Astrocyte (in vitro differentiated cells and primary cell): ENCODE measurements around the gene WDPCP. TPM values are rescaled to one million over a fixed set of nuclear protein-coding genes. Genes with fewer than 3 reads are reported as not detected.

ENCODE experiments used
- DNase-seq: peaks from one replicate; pipeline ENCODE4 v3.0.0-alpha.2; 2010; ENCODE audit warnings: low read depth
- FAIRE-seq: peaks from 2 replicates; lab custom pipeline; 2011; peaks lifted over from hg19 to GRCh38; lab: Jason Lieb, UNC
- H2AFZ ChIP-seq: 2 replicates; pipeline ENCODE4 v1.6.0; 2012; ENCODE audit warnings: low read depth, low read length, inconsistent platforms
- H3K27ac ChIP-seq: 2 replicates; pipeline ENCODE4 v1.5.1; 2011; ENCODE audit warnings: low read depth, low read length, inconsistent platforms
- H3K27me3 ChIP-seq: 2 replicates; pipeline ENCODE4 v1.6.0; 2011; ENCODE audit warnings: low read length, inconsistent platforms; ENCODE audit not compliant: insufficient read depth
- H3K36me3 ChIP-seq: 2 replicates; pipeline ENCODE4 v1.5.1; 2011; ENCODE audit warnings: low read length, inconsistent platforms; ENCODE audit not compliant: insufficient read depth
- H3K4me1 ChIP-seq: 2 replicates; pipeline ENCODE4 v1.5.1; 2011; ENCODE audit warnings: low read length, inconsistent platforms; ENCODE audit not compliant: insufficient read depth
- H3K4me2 ChIP-seq: 2 replicates; pipeline ENCODE4 v1.6.0; 2012; ENCODE audit warnings: low read length, inconsistent platforms
- H3K4me3 ChIP-seq: 2 replicates; pipeline ENCODE4 v1.5.1; 2011; ENCODE audit warnings: low read depth, mild to moderate bottlenecking, low read length, inconsistent platforms; ENCODE audit not compliant: insufficient read depth
- H3K79me2 ChIP-seq: 2 replicates; pipeline ENCODE4 v1.6.0; 2012; ENCODE audit warnings: mild to moderate bottlenecking, low read length, inconsistent platforms; ENCODE audit not compliant: insufficient read depth
- H3K9ac ChIP-seq: 2 replicates; pipeline ENCODE4 v1.6.0; 2012; ENCODE audit warnings: mild to moderate bottlenecking, low read length, inconsistent platforms
- H3K9me3 ChIP-seq: 2 replicates; pipeline ENCODE4 v1.5.1; 2012; ENCODE audit warnings: low read depth, mild to moderate bottlenecking, low read length, inconsistent platforms; ENCODE audit not compliant: insufficient read depth
- H4K20me1 ChIP-seq: 2 replicates; pipeline ENCODE4 v1.6.0; 2012; ENCODE audit warnings: low read length, inconsistent platforms; ENCODE audit not compliant: insufficient read depth
- H3K27ac Mint-ChIP-seq: one replicate; pipeline ENCODE4 v1.8.0; 2021; ENCODE audit warnings: mild to moderate bottlenecking, mixed read lengths; ENCODE audit not compliant: unreplicated experiment
- H3K27me3 Mint-ChIP-seq: one replicate; pipeline ENCODE4 v1.8.0; 2021; ENCODE audit warnings: low read depth, mixed read lengths; ENCODE audit not compliant: unreplicated experiment
- H3K36me3 Mint-ChIP-seq: one replicate; pipeline ENCODE4 v1.8.0; 2021; ENCODE audit warnings: low read depth, mixed read lengths; ENCODE audit not compliant: unreplicated experiment
- H3K4me1 Mint-ChIP-seq: one replicate; pipeline ENCODE4 v1.8.0; 2021; ENCODE audit warnings: low read depth, mixed read lengths; ENCODE audit not compliant: unreplicated experiment
- H3K4me3 Mint-ChIP-seq: one replicate; pipeline ENCODE4 v1.8.0; 2021; ENCODE audit warnings: mild to moderate bottlenecking, moderate library complexity, mixed read lengths; ENCODE audit not compliant: unreplicated experiment
- H3K9me3 Mint-ChIP-seq: one replicate; pipeline ENCODE4 v1.8.0; 2021; ENCODE audit warnings: mild to moderate bottlenecking, mixed read lengths; ENCODE audit not compliant: unreplicated experiment
- EZH2 ChIP-seq: IDR thresholded peaks from 2 replicates; pipeline ENCODE4 v1.6.1; 2012; ENCODE audit warnings: mild to moderate bottlenecking, low read length, inconsistent platforms; ENCODE audit not compliant: insufficient read depth
- total RNA-seq: library from RNA; stranded (reverse); gene quantifications from 2 replicates; pipeline ENCODE4 v1.2.1, GENCODE V29; 2021
- TF ChIP-seq, protein P1 (sequence below): IDR thresholded peaks from 2 replicates; pipeline ENCODE4 v1.5.1; 2011; ENCODE audit warnings: low read depth, mild to moderate bottlenecking, inconsistent platforms, low read length, moderate library complexity; ENCODE audit not compliant: insufficient read depth

The WDPCP gene
- total RNA-seq, 1 donor from 2014 or later, result 15.1 TPM

DNA sequence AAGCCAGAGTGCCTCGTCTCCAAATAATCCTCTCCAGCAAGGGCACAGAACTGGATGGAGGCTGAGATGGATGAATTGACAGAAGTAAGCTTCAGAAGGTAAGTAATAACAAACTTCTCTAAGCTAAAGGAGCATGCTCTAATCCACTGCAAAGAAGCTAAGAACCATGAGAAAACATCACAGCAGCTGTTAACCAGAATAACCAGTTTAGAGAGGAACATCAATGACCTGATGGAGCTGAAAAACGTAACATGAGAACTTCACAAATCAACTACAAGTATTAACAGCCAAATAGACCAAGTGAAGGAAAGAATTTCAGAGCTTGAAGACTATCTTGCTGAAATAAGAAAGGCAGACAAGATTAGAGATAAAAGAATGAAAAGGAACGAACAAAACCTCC lies 32.3 kb downstream of the WDPCP start:
- Histone ChIP-seq H3K4me1 (no peaks in the 10 kb centered on the region), H4K20me1 (no peaks in the 10 kb centered on the region), H3K79me2 (no peaks in the 10 kb centered on the region), H2AFZ (no peak overlapping the region), H3K4me2 (no peak overlapping the region), H3K27ac (no peak overlapping the region), H3K27me3 (no peaks in the 10 kb centered on the region), H3K9ac (no peak overlapping the region), H3K4me3 (no peak overlapping the region), H3K36me3 (no peaks in the 10 kb centered on the region), H3K9me3 (no peaks in the 10 kb centered on the region)
- no peak for DNase-seq
- no peak overlapping the region for H3K27ac Mint-ChIP-seq
- TF ChIP-seq, protein P1, sequence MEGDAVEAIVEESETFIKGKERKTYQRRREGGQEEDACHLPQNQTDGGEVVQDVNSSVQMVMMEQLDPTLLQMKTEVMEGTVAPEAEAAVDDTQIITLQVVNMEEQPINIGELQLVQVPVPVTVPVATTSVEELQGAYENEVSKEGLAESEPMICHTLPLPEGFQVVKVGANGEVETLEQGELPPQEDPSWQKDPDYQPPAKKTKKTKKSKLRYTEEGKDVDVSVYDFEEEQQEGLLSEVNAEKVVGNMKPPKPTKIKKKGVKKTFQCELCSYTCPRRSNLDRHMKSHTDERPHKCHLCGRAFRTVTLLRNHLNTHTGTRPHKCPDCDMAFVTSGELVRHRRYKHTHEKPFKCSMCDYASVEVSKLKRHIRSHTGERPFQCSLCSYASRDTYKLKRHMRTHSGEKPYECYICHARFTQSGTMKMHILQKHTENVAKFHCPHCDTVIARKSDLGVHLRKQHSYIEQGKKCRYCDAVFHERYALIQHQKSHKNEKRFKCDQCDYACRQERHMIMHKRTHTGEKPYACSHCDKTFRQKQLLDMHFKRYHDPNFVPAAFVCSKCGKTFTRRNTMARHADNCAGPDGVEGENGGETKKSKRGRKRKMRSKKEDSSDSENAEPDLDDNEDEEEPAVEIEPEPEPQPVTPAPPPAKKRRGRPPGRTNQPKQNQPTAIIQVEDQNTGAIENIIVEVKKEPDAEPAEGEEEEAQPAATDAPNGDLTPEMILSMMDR, result no peak
- TF ChIP-seq EZH2, result no peak
- peak overlapping the region; percentile 52 for H3K4me3 Mint-ChIP-seq
- peaks cover 16% of the 10 kb centered on the region for H3K9me3 Mint-ChIP-seq
- peaks cover 14% of the 10 kb centered on the region for H3K36me3 Mint-ChIP-seq
- FAIRE-seq, result no peak
- H3K27me3 Mint-ChIP-seq, result no peaks in the 10 kb centered on the region
- no peaks in the 10 kb centered on the region for H3K4me1 Mint-ChIP-seq

DNA sequence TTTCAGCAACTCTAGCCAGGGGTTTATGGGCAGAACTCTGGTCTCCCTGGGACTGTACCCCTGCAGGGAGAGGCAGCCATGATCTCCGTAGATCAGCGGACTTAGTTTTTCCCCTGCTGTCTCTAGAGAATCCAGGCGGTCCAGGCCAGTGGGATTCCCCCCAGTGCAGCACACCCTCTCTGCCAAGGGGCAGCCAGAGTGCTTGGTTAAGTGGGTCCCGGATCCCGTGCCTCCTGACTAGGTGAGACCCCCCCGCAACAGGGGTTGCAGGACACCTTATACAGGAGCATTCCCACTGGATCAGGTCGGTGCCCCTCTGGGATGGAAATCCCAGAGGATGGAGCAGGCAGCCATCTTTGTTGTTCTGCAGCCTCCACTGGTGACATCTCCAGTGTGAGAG lies 33.0 kb downstream of the WDPCP start:
- FAIRE-seq (no peak), DNase-seq (no peak)
- no peaks in the 10 kb centered on the region for H3K4me1 Mint-ChIP-seq
- no peaks in the 10 kb centered on the region for H3K36me3 ChIP-seq
- no peak for TF ChIP-seq EZH2
- TF ChIP-seq, protein P1, result no peak
- H3K4me3 Mint-ChIP-seq, result no peak overlapping the region
- no peaks in the 10 kb centered on the region for H3K27me3 Mint-ChIP-seq
- H3K9me3 ChIP-seq, result no peaks in the 10 kb centered on the region
- H3K27ac ChIP-seq, result no peak overlapping the region
- no peak overlapping the region for H3K27ac Mint-ChIP-seq
- H3K4me2 ChIP-seq, result no peak overlapping the region
- H3K9me3 Mint-ChIP-seq, result peaks cover 12% of the 10 kb centered on the region
- no peaks in the 10 kb centered on the region for H3K27me3 ChIP-seq
- no peak overlapping the region for H3K9ac ChIP-seq
- H2AFZ ChIP-seq, result no peak overlapping the region
- no peaks in the 10 kb centered on the region for H3K79me2 ChIP-seq
- H3K4me3 ChIP-seq, result no peak overlapping the region
- H3K36me3 Mint-ChIP-seq, result peaks cover 14% of the 10 kb centered on the region
- no peaks in the 10 kb centered on the region for H4K20me1 ChIP-seq
- H3K4me1 ChIP-seq, result no peaks in the 10 kb centered on the region

DNA sequence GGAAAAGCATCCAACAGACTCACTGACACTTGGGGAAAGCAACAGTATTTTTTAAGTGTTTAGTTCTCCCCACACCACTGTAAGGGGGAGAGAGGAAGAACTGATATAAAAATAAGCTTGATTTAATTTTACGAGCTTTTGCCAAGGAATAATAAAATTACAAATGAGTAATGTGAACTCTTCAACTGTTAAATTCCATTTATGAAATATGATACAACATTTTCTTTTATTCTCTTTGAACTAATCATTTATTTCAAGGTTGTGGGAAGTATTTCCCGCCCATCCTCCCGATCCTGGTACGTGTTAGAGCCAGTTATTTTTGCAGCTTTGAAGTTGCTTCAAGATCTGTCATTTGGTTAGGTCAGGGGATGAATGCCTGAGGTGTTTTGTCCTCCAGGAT lies 35.2 kb downstream of the WDPCP start:
- H3K9ac ChIP-seq, result no peak overlapping the region
- peaks cover 9% of the 10 kb centered on the region for H3K36me3 Mint-ChIP-seq
- H3K27me3 Mint-ChIP-seq, result no peaks in the 10 kb centered on the region
- H3K79me2 ChIP-seq, result no peaks in the 10 kb centered on the region
- no peaks in the 10 kb centered on the region for H3K27me3 ChIP-seq
- no peaks in the 10 kb centered on the region for H3K4me1 ChIP-seq
- H3K4me3 Mint-ChIP-seq, result no peak overlapping the region
- H4K20me1 ChIP-seq, result no peaks in the 10 kb centered on the region
- TF ChIP-seq, protein P1, result no peak
- TF ChIP-seq EZH2, result no peak
- H3K36me3 ChIP-seq, result no peaks in the 10 kb centered on the region
- no peak for FAIRE-seq
- no peak overlapping the region for H3K27ac Mint-ChIP-seq
- peak; percentile 53 for DNase-seq
- no peak overlapping the region for H3K27ac ChIP-seq
- no peaks in the 10 kb centered on the region for H3K4me1 Mint-ChIP-seq
- no peak overlapping the region for H3K4me2 ChIP-seq
- H3K9me3 ChIP-seq, result no peaks in the 10 kb centered on the region
- no peak overlapping the region for H3K4me3 ChIP-seq
- H3K9me3 Mint-ChIP-seq, result peaks cover 4% of the 10 kb centered on the region
- H2AFZ ChIP-seq, result no peak overlapping the region
